Smooth muscle cell of bladder (primary cell): Measurements from ENCODE around the gene FLVCR2. TPM values are rescaled to one million over a fixed set of nuclear protein-coding genes. Genes with fewer than 3 reads are reported as not detected.

Source experiments
- total RNA-seq: library from RNA; depleted of rRNA; stranded (reverse); fragments of >200 nt; gene quantifications from 2 replicates; pipeline ENCODE4 v1.2.3, GENCODE V29; 2014

FLVCR2 gene
- total RNA-seq: 0.71 and 0.92 TPM in 2 replicates

GRCh38 chr14:75578102-75578785 is at the start of gene FLVCR2:
Gene FLVCR2, plus strand, starts transcription at chr14:75578620. Its CDS starts 353 bp downstream, at chr14:75578973.

GRCh38 chr14:75660630-75661498 is 82.4 kb downstream of the FLVCR2 start, which contains the start of the genes ERG28 and TTLL5:
Gene ERG28, minus strand, starts transcription at chr14:75660876. Its CDS starts 3,374 bp downstream, at chr14:75657502.
Gene TTLL5, plus strand, starts transcription at chr14:75661246. Its CDS starts 1,904 bp downstream, at chr14:75663150.

Other genes starting within 250 kb of the FLVCR2 start
- 76.2 and 85.6 TPM in 2 replicates for gene JDP2, start 150.6 kb upstream of the FLVCR2 start, total RNA-seq
- gene BATF, start 56.2 kb upstream of the FLVCR2 start, total RNA-seq: not detected in 2 replicates
- 7.4 and 8.0 TPM in 2 replicates for gene ERG28, start 82.3 kb downstream of the FLVCR2 start, total RNA-seq
- 14.8 and 17.5 TPM in 2 replicates for gene TTLL5, start 82.6 kb downstream of the FLVCR2 start, total RNA-seq